GM21825 (cell line): ENCODE results near the gene C4A.
"Not testable (repeated sequence)": the region's sequence is repeated elsewhere in the genome, so short reads cannot be mapped to it uniquely, and the experiment has no call there.

Experiments used
- ATAC-seq: cut with Tn5 transposase; IDR thresholded peaks from one replicate; pipeline ENCODE4 v1.9.1; 2021; ENCODE audit warnings: mild to moderate bottlenecking, moderate library complexity; ENCODE audit not compliant: unreplicated experiment

The C4A gene

GRCh38 chr6:31978831-31979230 lies 3.0 kb upstream of the C4A start:
- no peak for ATAC-seq

GRCh38 chr6:31979238-31979898 lies 2.5 kb upstream of the C4A start:
- ATAC-seq: no peak

- not testable (repeated sequence) for ATAC-seq
Observed at GRCh38 chr6:31980195-31980876, 1.5 kb upstream of the C4A start.

- ATAC-seq: not testable (repeated sequence)
Observed at GRCh38 chr6:31980998-31981397, 859 bp upstream of the C4A start.

- not testable (repeated sequence) for ATAC-seq
Observed at GRCh38 chr6:31989363-31989762, 7.5 kb downstream of the C4A start.

GRCh38 chr6:31994421-31994820 lies 12.6 kb downstream of the C4A start:
- ATAC-seq: not testable (repeated sequence)

- not testable (repeated sequence) for ATAC-seq
Observed at GRCh38 chr6:31996385-31996784, 14.5 kb downstream of the C4A start.

- ATAC-seq: not testable (repeated sequence)
Observed at GRCh38 chr6:32002546-32003268, 20.9 kb downstream of the C4A start.

GRCh38 chr6:32003301-32003700 lies 21.4 kb downstream of the C4A start:
- not testable (repeated sequence) for ATAC-seq

GRCh38 chr6:32004393-32004792 lies 22.5 kb downstream of the C4A start:
- not testable (repeated sequence) for ATAC-seq

GRCh38 chr6:32004864-32005537 lies 23.1 kb downstream of the C4A start:
- ATAC-seq: not testable (repeated sequence)

GRCh38 chr6:32005538-32005880 lies 23.7 kb downstream of the C4A start:
- ATAC-seq: not testable (repeated sequence)

GRCh38 chr6:32005991-32006529 lies 24.2 kb downstream of the C4A start:
- not testable (repeated sequence) for ATAC-seq

- ATAC-seq: not testable (repeated sequence)
Observed at GRCh38 chr6:32007086-32007485, 25.2 kb downstream of the C4A start.

GRCh38 chr6:32008037-32008436 lies 26.2 kb downstream of the C4A start:
- ATAC-seq: not testable (repeated sequence)

GRCh38 chr6:32008616-32009015 lies 26.8 kb downstream of the C4A start:
- not testable (repeated sequence) for ATAC-seq

GRCh38 chr6:32009537-32009936 lies 27.7 kb downstream of the C4A start:
- ATAC-seq: not testable (repeated sequence)

GRCh38 chr6:32010856-32011530 lies 29.1 kb downstream of the C4A start:
- not testable (repeated sequence) for ATAC-seq

- not testable (repeated sequence) for ATAC-seq
Observed at GRCh38 chr6:32012941-32013617, 31.2 kb downstream of the C4A start.

GRCh38 chr6:32013738-32014137 lies 31.9 kb downstream of the C4A start:
- ATAC-seq: not testable (repeated sequence)
